GM18951 (cell line): ENCODE data around the gene TMEM232.

Source experiments
- POLR2A ChIP-seq: IDR thresholded peaks from 4 replicates; pipeline ENCODE4 v1.6.1; 2011; ENCODE audit warnings: mild to moderate bottlenecking; ENCODE audit not compliant: insufficient read length, insufficient read depth; ENCODE audit errors: extremely low read depth
- in situ Hi-C: fragments of 300-500 bp; cut with MboI; formaldehyde crosslinking; loops from one replicate; pipeline ENCODE4 v1.12.0; 2022; ENCODE audit warnings: low sequenced_read_pairs, mixed read lengths, inconsistent platforms; ENCODE audit not compliant: unreplicated experiment

Gene TMEM232

DNA sequence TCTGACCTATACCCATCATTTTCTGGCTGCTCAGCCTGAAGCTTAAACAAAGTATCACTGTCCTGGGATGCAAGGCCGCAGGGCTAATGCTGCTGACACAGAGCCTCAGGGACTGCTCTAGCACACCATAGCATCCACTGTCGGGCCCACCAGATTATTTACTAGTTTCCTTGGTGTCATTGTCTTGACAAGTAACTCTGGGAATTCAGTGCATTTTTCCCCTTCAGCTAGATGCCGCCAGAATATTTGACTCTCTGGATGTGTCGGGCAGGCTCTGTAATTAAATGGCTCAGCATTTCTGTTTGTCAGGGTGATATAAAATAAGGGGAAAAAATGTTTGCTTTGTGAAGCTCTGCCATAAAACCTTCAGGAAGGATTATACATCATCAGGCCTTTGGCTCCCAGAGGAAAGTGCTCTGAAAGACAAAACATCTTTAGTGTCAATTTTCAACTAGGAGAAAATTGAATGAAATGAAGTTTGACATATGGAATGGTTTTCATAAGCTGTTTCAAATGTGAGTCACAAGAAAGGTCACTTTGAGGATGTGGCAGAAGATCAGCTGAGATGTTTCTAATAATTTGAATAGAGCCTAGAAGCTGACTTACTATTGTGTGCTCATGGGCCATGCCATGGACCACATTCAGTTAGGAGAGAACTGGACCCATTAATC, 350.1 kb downstream of the TMEM232 start:
- in situ Hi-C loops = loop anchor here (10.0 kb wide), 1 partner anchor 1162 kb away; no protein-coding TSS in a partner anchor
- TF ChIP-seq POLR2A = no peak

DNA sequence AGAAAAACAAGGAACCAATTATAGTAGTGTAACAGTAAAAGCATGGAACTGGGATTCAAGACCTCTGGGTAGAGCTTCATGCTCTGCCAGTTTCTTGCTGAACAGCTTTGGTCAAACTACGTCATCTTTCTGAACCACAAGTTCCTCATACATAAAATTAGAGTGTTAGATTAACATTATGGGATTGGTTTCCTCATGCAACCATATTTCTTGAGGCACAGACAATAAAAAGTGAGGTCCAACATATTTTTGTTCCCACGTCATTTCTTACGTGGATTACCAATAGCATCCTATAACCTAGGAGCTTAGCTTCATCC, 354.8 kb downstream of the TMEM232 start:
- TF ChIP-seq POLR2A = no peak
- in situ Hi-C loops = loop anchor here (10.0 kb wide), 1 partner anchor 1157 kb away; no protein-coding TSS in a partner anchor

DNA sequence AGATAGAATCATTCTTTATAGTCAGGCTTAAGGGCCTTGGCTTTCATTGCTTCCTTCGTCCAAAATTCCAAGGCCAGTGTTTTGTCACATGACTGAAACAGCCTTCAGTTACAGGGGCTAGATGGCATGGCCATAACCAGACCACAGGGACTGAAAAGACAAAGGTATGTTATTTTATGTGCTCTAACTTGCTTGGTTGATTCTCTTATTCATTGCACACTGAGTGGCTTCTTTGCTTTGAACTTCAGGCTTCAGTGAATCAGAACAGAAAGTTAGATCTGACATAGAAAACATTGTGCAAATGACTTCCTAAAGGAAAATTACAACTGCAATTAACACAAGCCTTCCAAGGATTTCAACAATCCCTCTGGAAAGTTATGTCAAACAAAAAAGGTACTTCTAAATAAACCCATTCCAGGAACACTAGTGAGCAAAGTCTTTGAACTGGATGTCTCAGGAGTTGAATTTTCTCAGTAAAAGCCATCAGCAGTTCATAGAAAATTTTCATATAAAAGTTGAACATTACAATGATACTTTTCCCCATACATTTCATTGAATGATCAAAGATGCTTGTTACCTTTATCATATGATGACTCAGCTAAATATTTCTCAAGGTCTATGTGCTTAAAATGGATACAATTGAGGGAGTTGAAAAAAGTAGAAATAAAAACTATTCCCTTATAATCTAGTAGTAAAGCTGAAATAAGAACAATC, 355.3 kb downstream of the TMEM232 start:
- in situ Hi-C loops = loop anchor here (10.0 kb wide), 1 partner anchor 1156 kb away; no protein-coding TSS in a partner anchor

More for the DNA sequence above, 355.3 kb downstream of the TMEM232 start:
- TF ChIP-seq POLR2A = no peak
